A549 (cell line): Measurements from ENCODE around the gene NDC1. TPM values are rescaled to one million over a fixed set of nuclear protein-coding genes. Genes with fewer than 3 reads are reported as not detected.

Experiments
- ATAC-seq, 2 experiments: fragments of 200-7000 bp in 1 of 2; fragments of >200 bp in 1 of 2; cut with Nextera tagmentation in 1 of 2; cut with Tn5 transposase in 1 of 2; 3 replicates each; pipeline versions ENCODE4 v1.8.0 to v1.9.1; 2018 to 2020; ENCODE audit warnings: mild to moderate bottlenecking in 1 of 2, moderate library complexity in 1 of 2
- CTCF ChIA-PET: fragments of 300-600 bp; sonication (Branson Sonifier 250); formaldehyde crosslinking; extraction: SDS; loops from one replicate; lab custom pipeline; 2021; ENCODE audit warnings: antibody characterized with exemption, inconsistent platforms; lab: Yijun Ruan, JAX
- POLR2A ChIA-PET: fragments of 350-600 bp; formaldehyde crosslinking; extraction: SDS; loops from one replicate; lab custom pipeline; 2021; ENCODE audit warnings: antibody characterized with exemption, inconsistent platforms; lab: Yijun Ruan, JAX
- DNase-seq, 2 experiments: peaks; one replicate each; pipeline versions ENCODE4 v3.0.0 to v3.0.0-alpha.2; 2011 to 2016; ENCODE audit warnings: low read depth in 1 of 2, low spot score in 1 of 2
- FAIRE-seq: peaks from 2 replicates; lab custom pipeline; 2011; peaks lifted over from hg19 to GRCh38; lab: Jason Lieb, UNC
- H3K27ac ChIP-seq, 2 experiments: fragments of >200 bp; sonication (Bioruptor Twin); formaldehyde crosslinking; 3 replicates each; pipeline ENCODE4 v1.5.1; 2016 to 2017
- H3K4me1 ChIP-seq: fragments of >200 bp; sonication (Bioruptor Twin); formaldehyde crosslinking; 3 replicates; pipeline ENCODE4 v1.6.1; 2016
- H3K4me2 ChIP-seq: fragments of >200 bp; sonication (Bioruptor Twin); formaldehyde crosslinking; 3 replicates; pipeline ENCODE4 v1.6.1; 2016
- H3K4me3 ChIP-seq: fragments of >200 bp; sonication (Bioruptor Twin); formaldehyde crosslinking; 3 replicates; pipeline ENCODE4 v1.5.1; 2016
- H3K9me3 ChIP-seq: fragments of >200 bp; sonication (Bioruptor Twin); formaldehyde crosslinking; 3 replicates; pipeline ENCODE4 v1.6.1; 2016
- ATOH8 ChIP-seq: fragments of 250-450 bp; sonication (Bioruptor Pico); IDR thresholded peaks from 2 replicates; pipeline ENCODE4 v1.5.0; 2020; ENCODE audit warnings: low read depth, mild to moderate bottlenecking, moderate library complexity
- CEBPB ChIP-seq, 2 experiments: fragments of >200 bp in 1 of 2; sonication (Bioruptor Twin) in 1 of 2; formaldehyde crosslinking in 1 of 2; IDR thresholded peaks; 2 replicates each; pipeline ENCODE4 v1.6.1; 2012 to 2016
- CTCF ChIP-seq: fragments of >200 bp; sonication (Bioruptor Twin); formaldehyde crosslinking; IDR thresholded peaks from 3 replicates; pipeline ENCODE4 v1.5.1; 2016
- E2F6 ChIP-seq: IDR thresholded peaks from 2 replicates; pipeline ENCODE4 v1.6.1; 2012; ENCODE audit warnings: low read depth, borderline replicate concordance
- FOSL2 ChIP-seq, 2 experiments: fragments of 450-650 bp in 1 of 2; fragments of >200 bp in 1 of 2; sonication (Bioruptor Twin) in 1 of 2; formaldehyde crosslinking; IDR thresholded peaks; 2 replicates each; pipeline versions ENCODE4 v1.5.0 to v1.6.1; 2016 to 2020; ENCODE audit warnings: mild to moderate bottlenecking in 1 of 2, moderate library complexity in 1 of 2
- HES2 ChIP-seq: fragments of >200 bp; sonication (Bioruptor Twin); formaldehyde crosslinking; IDR thresholded peaks from 2 replicates; pipeline ENCODE4 v1.6.1; 2016
- JUN ChIP-seq, 2 experiments: fragments of >200 bp; sonication (Bioruptor Twin); formaldehyde crosslinking; IDR thresholded peaks; 2 replicates in 1 of 2; 3 replicates in 1 of 2; pipeline ENCODE4 v1.6.1; 2016 to 2017
- JUNB ChIP-seq: fragments of >200 bp; sonication (Bioruptor Twin); formaldehyde crosslinking; IDR thresholded peaks from 2 replicates; pipeline ENCODE4 v1.6.1; 2016
- NFE2L2 ChIP-seq: fragments of 150-350 bp; conservative IDR thresholded peaks from 2 replicates; pipeline ENCODE4 v1.6.1; 2014; ENCODE audit warnings: low read length
- POLR2A ChIP-seq: IDR thresholded peaks from 2 replicates; pipeline ENCODE4 v1.6.1; 2012; ENCODE audit warnings: mild to moderate bottlenecking, low read length
- REST ChIP-seq: fragments of 200-600 bp; sonication (generic); IDR thresholded peaks from 2 replicates; pipeline ENCODE4 v1.6.1; 2016; ENCODE audit warnings: antibody characterized with exemption, mild to moderate bottlenecking, moderate library complexity
- RFX5 ChIP-seq: fragments of 450-650 bp; IDR thresholded peaks from 2 replicates; pipeline ENCODE4 v1.7.1; 2014; ENCODE audit warnings: antibody characterized with exemption, mild to moderate bottlenecking, moderate library complexity
- RNF2 ChIP-seq: fragments of 200-600 bp; sonication (generic); IDR thresholded peaks from 2 replicates; pipeline ENCODE4 v1.6.1; 2016; ENCODE audit warnings: low read depth, mild to moderate bottlenecking, antibody characterized with exemption, moderate library complexity, borderline replicate concordance
- TP53 ChIP-seq: fragments of 250-450 bp; sonication (Bioruptor Pico); IDR thresholded peaks from 2 replicates; pipeline ENCODE4 v1.5.0; 2021; ENCODE audit warnings: mild to moderate bottlenecking, moderate library complexity
- ZFP36 ChIP-seq: fragments of 450-650 bp; IDR thresholded peaks from 2 replicates; pipeline ENCODE4 v1.6.1; 2014; ENCODE audit warnings: borderline replicate concordance; ENCODE audit not compliant: partially characterized antibody
- WGBS: methylation state at CpG from one replicate; pipeline ENCODE4 v1.1.6; 2017; ENCODE audit errors: missing lambda C conversion rate; 5-methylcytosine and 5-hydroxymethylcytosine counted together
- polyA plus RNA-seq, 4 experiments: library from polyadenylated mRNA; depleted of rRNA in 3 of 4; stranded (reverse); fragments of >200 nt; fragmentation: RNase III in 1 of 4; extraction: RNeasy Plus Mini Kit Qiagen cat#74134 plus additional on column Dnase treatment in 1 of 4; gene quantifications; 2 replicates in 3 of 4; 3 replicates in 1 of 4; pipeline ENCODE4 v1.2.3, GENCODE V29; 2011 to 2017

The NDC1 gene
- polyA plus RNA-seq, 2 of the 4 experiments (the other 2 are of a cell fraction), result 26.4 to 49.5 TPM

- no peaks in the 10 kb centered on the region for H3K4me1 ChIP-seq
- no peak overlapping the region for H3K4me2 ChIP-seq
- POLR2A ChIA-PET, result no interaction called here
- WGBS, result 92% methylated on average over 4 of the region's 4 CpGs
- ATAC-seq (no peak), FAIRE-seq (no peak)
- H3K27ac ChIP-seq, result no peak overlapping the region
- no peak overlapping the region for H3K4me3 ChIP-seq
- TF ChIP-seq POLR2A (no peak), NFE2L2 (no peak), CTCF (no peak), TP53 (no peak), RNF2 (no peak)
- TF ChIP-seq, all 56 proteins: peak for 0
- DNase-seq, result no peak
- CTCF ChIA-PET, result interaction anchor here (1.5 kb wide), 1 partner anchor 56 kb away, joined by 3 read pairs; no protein-coding TSS in a partner anchor
- H3K9me3 ChIP-seq, result no peaks in the 10 kb centered on the region
Measured at GRCh38 chr1:53792806-53793205, 45.3 kb downstream of the NDC1 start.

- H3K4me1 ChIP-seq, result no peaks in the 10 kb centered on the region
- no peak overlapping the region for H3K4me3 ChIP-seq
- CTCF ChIA-PET, result no interaction called here
- ATAC-seq (no peak), FAIRE-seq (no peak), DNase-seq (no peak)
- POLR2A ChIA-PET, result no interaction called here
- H3K9me3 ChIP-seq, result no peaks in the 10 kb centered on the region
- no peak overlapping the region for H3K27ac ChIP-seq
- 91% methylated on average over 3 of the region's 3 CpGs for WGBS
- TF ChIP-seq CEBPB (IDR thresholded peaks at IDR 0.05), result peak in 1 of 2 experiments; percentile 43; a peak in 1 of 4 replicates
- TF ChIP-seq E2F6, result no peak
- no peak for TF ChIP-seq ATOH8
- H3K4me2 ChIP-seq, result no peak overlapping the region
Measured at GRCh38 chr1:53787655-53788054, 50.4 kb downstream of the NDC1 start.

- WGBS, result 85% methylated on average over 1 of the region's 1 CpG
- FAIRE-seq (no peak), DNase-seq (no peak), ATAC-seq (no peak)
- no peak overlapping the region for H3K4me2 ChIP-seq
- ChIA-PET POLR2A (no interaction called here), CTCF (no interaction called here)
- no peak overlapping the region for H3K4me3 ChIP-seq
- H3K27ac ChIP-seq, result no peak overlapping the region
- H3K9me3 ChIP-seq, result no peaks in the 10 kb centered on the region
- H3K4me1 ChIP-seq, result no peaks in the 10 kb centered on the region
- TF ChIP-seq HES2, result no peak
- no peak for TF ChIP-seq ZFP36
- no peak for TF ChIP-seq ATOH8
- TF ChIP-seq REST, result no peak
- no peak for TF ChIP-seq JUN (IDR thresholded peaks at IDR 0.05)
- TF ChIP-seq FOSL2 (IDR thresholded peaks at IDR 0.05), result no peak
- TF ChIP-seq FOSL2 (CRISPR knock-in tag; IDR thresholded peaks at IDR 0.05), result no peak
- TF ChIP-seq RFX5, result no peak
- TF ChIP-seq JUNB, result no peak
- TF ChIP-seq RNF2, result no peak
- no peak for TF ChIP-seq E2F6
Measured at GRCh38 chr1:53783056-53783455, 55.0 kb downstream of the NDC1 start.
